Measurements from ENCODE around the gene CHMP4A.
A peak's percentile ranks its signal among the peaks of the same experiment; 100 is the strongest.
"Not testable (repeated sequence)": the region's sequence is repeated elsewhere in the genome, so short reads cannot be mapped to it uniquely, and the experiment has no call there.

CHMP4A gene

GRCh38 chr14:24247422-24247821 is 34.1 kb upstream of the CHMP4A start:
- DNase-seq (ENCODE audit: low read depth in 2 of 2), result no peak

- no peak for DNase-seq (ENCODE audit: low read depth in 2 of 2)
These were observed 33.5 kb upstream of the CHMP4A start for GRCh38 chr14:24246765-24247212.

GRCh38 chr14:24245350-24245749 is 32.1 kb upstream of the CHMP4A start:
- DNase-seq (ENCODE audit: low read depth in 2 of 2), result not testable (repeated sequence)

GRCh38 chr14:24243336-24243836 is 30.1 kb upstream of the CHMP4A start:
- DNase-seq (ENCODE audit: low read depth in 2 of 2), result no peak

GRCh38 chr14:24241829-24242443 is 28.6 kb upstream of the CHMP4A start:
- DNase-seq (ENCODE audit: low read depth in 2 of 2), result peak; percentile 82

- no peak for DNase-seq (ENCODE audit: low read depth in 2 of 2)
These were observed 27.0 kb upstream of the CHMP4A start for GRCh38 chr14:24240110-24240918.

- no peak for DNase-seq (ENCODE audit: low read depth in 2 of 2)
These were observed 25.3 kb upstream of the CHMP4A start for GRCh38 chr14:24238527-24239037.

GRCh38 chr14:24238123-24238522 is 24.8 kb upstream of the CHMP4A start:
- no peak for DNase-seq (ENCODE audit: low read depth in 2 of 2)

- DNase-seq (ENCODE audit: low read depth in 2 of 2), result no peak
These were observed 24.2 kb upstream of the CHMP4A start for GRCh38 chr14:24237463-24237955.

- DNase-seq (ENCODE audit: low read depth in 2 of 2), result no peak
These were observed 23.6 kb upstream of the CHMP4A start for GRCh38 chr14:24236689-24237462.

GRCh38 chr14:24235804-24236688 is 22.8 kb upstream of the CHMP4A start:
- no peak for DNase-seq (ENCODE audit: low read depth in 2 of 2)

- DNase-seq (ENCODE audit: low read depth in 2 of 2), result no peak
These were observed 21.1 kb upstream of the CHMP4A start for GRCh38 chr14:24234095-24235005.

GRCh38 chr14:24233538-24233866 is 20.2 kb upstream of the CHMP4A start:
- DNase-seq (ENCODE audit: low read depth in 2 of 2), result no peak

- no peak for DNase-seq (ENCODE audit: low read depth in 2 of 2)
These were observed 19.6 kb upstream of the CHMP4A start, which contains the start of gene GMPR2 for GRCh38 chr14:24232645-24233537. TSS of gene GMPR2 (plus strand) at chr14:24232929. CDS start at chr14:24233254, 325 bp downstream.

GRCh38 chr14:24232121-24232644 is 18.9 kb upstream of the CHMP4A start, which contains the start of gene NEDD8:
TSS of gene NEDD8 (minus strand) at chr14:24232367. CDS start at chr14:24232267, 100 bp downstream.
- peak; percentile 64 to 75 for DNase-seq (ENCODE audit: low read depth in 2 of 2)

GRCh38 chr14:24231263-24232120 is 18.2 kb upstream of the CHMP4A start:
- DNase-seq (ENCODE audit: low read depth in 2 of 2), result no peak

GRCh38 chr14:24228902-24229301 is 15.6 kb upstream of the CHMP4A start:
- no peak for DNase-seq (ENCODE audit: low read depth in 2 of 2)

Measured in stimulated activated CD8-positive, alpha-beta memory T cell treated with anti-CD3 and anti-CD28 coated beads, Interleukin-7, amount 100 ng/mL, for 1 hour (primary cell).